BE2C (cell line): Measurements from ENCODE around the gene ADAMTS9.

Experiments
- DNase-seq: peaks from one replicate; pipeline ENCODE4 v3.0.0-alpha.2; 2020
- H3K27me3 ChIP-seq: fragments of 250-450 bp; sonication (Bioruptor Pico); 2 replicates; pipeline ENCODE4 v1.5.1; 2020; ENCODE audit warnings: mild to moderate bottlenecking
- H3K36me3 ChIP-seq: fragments of 250-450 bp; sonication (Bioruptor Pico); 2 replicates; pipeline ENCODE4 v1.5.1; 2020; ENCODE audit warnings: mild to moderate bottlenecking
- H3K4me1 ChIP-seq: fragments of 250-450 bp; sonication (Bioruptor Pico); 2 replicates; pipeline ENCODE4 v1.5.1; 2020
- H3K4me3 ChIP-seq: 2 replicates; pipeline ENCODE4 v1.5.1; 2011; ENCODE audit warnings: low read depth, low read length
- H3K9me3 ChIP-seq: fragments of 250-450 bp; sonication (Bioruptor Pico); 2 replicates; pipeline ENCODE4 v1.5.1; 2020
- TF ChIP-seq, protein P1 (sequence below): IDR thresholded peaks from 2 replicates; pipeline ENCODE4 v1.5.1; 2012; ENCODE audit warnings: mild to moderate bottlenecking, low read depth, low read length

Gene ADAMTS9

GRCh38 chr3:64575211-64575844 is 112.5 kb downstream of the ADAMTS9 start:
- Histone ChIP-seq H3K4me3 (no peak overlapping the region), H3K4me1 (peaks cover 4% of the 10 kb centered on the region; the same call in 1 of the 2 replicates), H3K36me3 (peaks cover 9% of the 10 kb centered on the region; the same call in 1 of the 2 replicates), H3K27me3 (no peaks in the 10 kb centered on the region), H3K9me3 (no peaks in the 10 kb centered on the region)
- DNase-seq, result no peak
- TF ChIP-seq, protein P1, sequence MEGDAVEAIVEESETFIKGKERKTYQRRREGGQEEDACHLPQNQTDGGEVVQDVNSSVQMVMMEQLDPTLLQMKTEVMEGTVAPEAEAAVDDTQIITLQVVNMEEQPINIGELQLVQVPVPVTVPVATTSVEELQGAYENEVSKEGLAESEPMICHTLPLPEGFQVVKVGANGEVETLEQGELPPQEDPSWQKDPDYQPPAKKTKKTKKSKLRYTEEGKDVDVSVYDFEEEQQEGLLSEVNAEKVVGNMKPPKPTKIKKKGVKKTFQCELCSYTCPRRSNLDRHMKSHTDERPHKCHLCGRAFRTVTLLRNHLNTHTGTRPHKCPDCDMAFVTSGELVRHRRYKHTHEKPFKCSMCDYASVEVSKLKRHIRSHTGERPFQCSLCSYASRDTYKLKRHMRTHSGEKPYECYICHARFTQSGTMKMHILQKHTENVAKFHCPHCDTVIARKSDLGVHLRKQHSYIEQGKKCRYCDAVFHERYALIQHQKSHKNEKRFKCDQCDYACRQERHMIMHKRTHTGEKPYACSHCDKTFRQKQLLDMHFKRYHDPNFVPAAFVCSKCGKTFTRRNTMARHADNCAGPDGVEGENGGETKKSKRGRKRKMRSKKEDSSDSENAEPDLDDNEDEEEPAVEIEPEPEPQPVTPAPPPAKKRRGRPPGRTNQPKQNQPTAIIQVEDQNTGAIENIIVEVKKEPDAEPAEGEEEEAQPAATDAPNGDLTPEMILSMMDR, result peak; percentile 68

DNA sequence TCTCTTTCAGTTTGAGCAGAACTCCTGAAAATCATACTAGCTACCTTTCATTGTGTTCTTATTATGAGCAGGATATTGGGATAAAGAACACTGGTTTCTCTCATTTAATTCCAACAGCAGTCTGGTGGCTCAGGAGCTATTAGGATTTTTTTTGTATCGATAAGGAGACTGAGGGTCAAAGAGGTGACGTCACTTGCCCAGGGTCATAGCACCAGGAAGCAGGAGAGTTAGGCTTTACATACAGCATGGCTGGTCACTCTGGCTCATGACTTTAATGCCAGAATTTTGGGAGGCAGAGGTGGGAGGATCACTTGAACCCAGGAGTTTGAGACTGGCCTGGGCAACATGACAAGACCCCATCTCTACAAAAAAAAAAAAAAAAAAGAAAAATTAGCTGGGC is 113.6 kb downstream of the ADAMTS9 start:
- DNase-seq, result no peak
- Histone ChIP-seq H3K4me1 (peaks cover 4% of the 10 kb centered on the region; the same call in 1 of the 2 replicates), H3K4me3 (no peak overlapping the region), H3K27me3 (no peaks in the 10 kb centered on the region), H3K36me3 (peaks cover 9% of the 10 kb centered on the region; the same call in 1 of the 2 replicates), H3K9me3 (no peaks in the 10 kb centered on the region)
- TF ChIP-seq, protein P1, result no peak

GRCh38 chr3:64571982-64572381 is 115.8 kb downstream of the ADAMTS9 start:
- no peak for DNase-seq
- Histone ChIP-seq H3K27me3 (no peaks in the 10 kb centered on the region), H3K4me1 (peaks cover 7% of the 10 kb centered on the region), H3K9me3 (no peaks in the 10 kb centered on the region), H3K4me3 (no peak overlapping the region), H3K36me3 (peaks cover 10% of the 10 kb centered on the region)
- TF ChIP-seq, protein P1, result no peak

- H3K36me3 ChIP-seq, result peaks cover 5% of the 10 kb centered on the region; the same call in 1 of the 2 replicates
- H3K9me3 ChIP-seq, result no peaks in the 10 kb centered on the region
- no peak for DNase-seq
- H3K4me3 ChIP-seq, result no peak overlapping the region
- peaks cover 16% of the 10 kb centered on the region for H3K4me1 ChIP-seq
- no peaks in the 10 kb centered on the region for H3K27me3 ChIP-seq
- TF ChIP-seq, protein P1, result no peak
Measured at GRCh38 chr3:64568895-64569517, 118.8 kb downstream of the ADAMTS9 start.

GRCh38 chr3:64566859-64567258 is 120.9 kb downstream of the ADAMTS9 start:
- Histone ChIP-seq H3K9me3 (no peaks in the 10 kb centered on the region), H3K36me3 (peaks cover 5% of the 10 kb centered on the region; the same call in 1 of the 2 replicates), H3K4me1 (peaks cover 16% of the 10 kb centered on the region), H3K4me3 (no peak overlapping the region), H3K27me3 (no peaks in the 10 kb centered on the region)
- DNase-seq, result no peak
- TF ChIP-seq, protein P1, result no peak

GRCh38 chr3:64563751-64564150 is 124.0 kb downstream of the ADAMTS9 start:
- peaks cover 11% of the 10 kb centered on the region; the same call in 1 of the 2 replicates for H3K36me3 ChIP-seq
- TF ChIP-seq, protein P1, result no peak
- H3K9me3 ChIP-seq, result no peaks in the 10 kb centered on the region
- H3K4me1 ChIP-seq, result peaks cover 16% of the 10 kb centered on the region
- H3K4me3 ChIP-seq, result no peak overlapping the region
- DNase-seq, result no peak
- H3K27me3 ChIP-seq, result no peaks in the 10 kb centered on the region
